Measurements from ENCODE around the gene SYT15. TPM values are rescaled to one million over a fixed set of nuclear protein-coding genes. Genes with fewer than 3 reads are reported as not detected.

The SYT15 gene
- total RNA-seq, 3 donors from 2014 or later (not counting 1 experiment from before 2014, with no cell fraction given), result 1.00 to 2.0 (median 1.1) TPM

- H3K27ac Mint-ChIP-seq, result no peak overlapping the region
- ATAC-seq (no peak), DNase-seq (peak in 1 of 2 donors; percentile 12)
- H3K4me3 ChIP-seq (ENCODE audit: low read length), result no peak overlapping the region
- 80% methylated on average over 1 of the region's 1 CpG for WGBS (ENCODE audit: insufficient coverage)
- H3K27me3 Mint-ChIP-seq (ENCODE audit: low read depth in 2 of 2), result peaks cover 0 to 7% of the 10 kb centered on the region in 2 donors
- no peaks in the 10 kb centered on the region for H3K36me3 Mint-ChIP-seq
- no peak for TF ChIP-seq CTCF (IDR thresholded peaks at IDR 0.05)
- peaks cover 5 to 17% of the 10 kb centered on the region in 2 donors for H3K4me1 Mint-ChIP-seq
- intact Hi-C loops (cut with micrococcal nuclease), result no loop called here
- no peak overlapping the region for H3K4me3 Mint-ChIP-seq
- H3K27ac ChIP-seq (ENCODE audit: low read length), result no peak overlapping the region
- peaks cover 5% of the 10 kb centered on the region for H3K4me1 ChIP-seq (ENCODE audit: control insufficient read depth, insufficient read depth, low read length)
- H3K36me3 ChIP-seq (ENCODE audit: control insufficient read depth, insufficient read depth, low read length), result no peaks in the 10 kb centered on the region
- peaks cover 30% of the 10 kb centered on the region for H3K27me3 ChIP-seq (ENCODE audit: control insufficient read depth, insufficient read depth, low read length)
- H3K9me3 Mint-ChIP-seq, result no peaks in the 10 kb centered on the region
- no peaks in the 10 kb centered on the region for H3K9me3 ChIP-seq (ENCODE audit: control insufficient read depth, insufficient read depth, low read length)
Observed at GRCh38 chr10:46558122-46558391, 20.9 kb upstream of the SYT15 start.

- WGBS (ENCODE audit: insufficient coverage), result 81% methylated on average over 9 of the region's 9 CpGs
- Mint-ChIP-seq H3K36me3 (no peaks in the 10 kb centered on the region), H3K27ac (no peak overlapping the region), H3K27me3 (ENCODE audit: low read depth in 2 of 2) (peaks cover 0 to 7% of the 10 kb centered on the region in 2 donors), H3K4me1 (peaks cover 5 to 17% of the 10 kb centered on the region in 2 donors), H3K9me3 (no peaks in the 10 kb centered on the region), H3K4me3 (no peak overlapping the region)
- ATAC-seq (no peak), DNase-seq (peak in 1 of 2 donors; percentile 3)
- H3K9me3 ChIP-seq (ENCODE audit: control insufficient read depth, insufficient read depth, low read length), result no peaks in the 10 kb centered on the region
- peaks cover 5% of the 10 kb centered on the region for H3K4me1 ChIP-seq (ENCODE audit: control insufficient read depth, insufficient read depth, low read length)
- no peaks in the 10 kb centered on the region for H3K36me3 ChIP-seq (ENCODE audit: control insufficient read depth, insufficient read depth, low read length)
- TF ChIP-seq CTCF (IDR thresholded peaks at IDR 0.05), result no peak
- H3K4me3 ChIP-seq (ENCODE audit: low read length), result no peak overlapping the region
- intact Hi-C loops (cut with micrococcal nuclease), result no loop called here
- H3K27me3 ChIP-seq (ENCODE audit: control insufficient read depth, insufficient read depth, low read length), result peaks cover 30% of the 10 kb centered on the region
- no peak overlapping the region for H3K27ac ChIP-seq (ENCODE audit: low read length)
Observed at GRCh38 chr10:46558392-46559185, 20.3 kb upstream of the SYT15 start.

- Mint-ChIP-seq H3K4me3 (no peak overlapping the region), H3K27me3 (ENCODE audit: low read depth in 2 of 2) (peaks cover 0 to 7% of the 10 kb centered on the region in 2 donors), H3K4me1 (peaks cover 5 to 17% of the 10 kb centered on the region in 2 donors), H3K36me3 (no peaks in the 10 kb centered on the region), H3K9me3 (no peaks in the 10 kb centered on the region), H3K27ac (no peak overlapping the region)
- Histone ChIP-seq H3K9me3 (ENCODE audit: control insufficient read depth, insufficient read depth, low read length) (no peaks in the 10 kb centered on the region), H3K27me3 (ENCODE audit: control insufficient read depth, insufficient read depth, low read length) (peaks cover 30% of the 10 kb centered on the region), H3K4me3 (ENCODE audit: low read length) (no peak overlapping the region), H3K4me1 (ENCODE audit: control insufficient read depth, insufficient read depth, low read length) (peaks cover 5% of the 10 kb centered on the region), H3K36me3 (ENCODE audit: control insufficient read depth, insufficient read depth, low read length) (no peaks in the 10 kb centered on the region), H3K27ac (ENCODE audit: low read length) (no peak overlapping the region)
- DNase-seq, result peak in 1 of 2 donors; percentile 9
- TF ChIP-seq CTCF (IDR thresholded peaks at IDR 0.05), result no peak
- intact Hi-C loops (cut with micrococcal nuclease), result no loop called here
- ATAC-seq, result no peak
- 85% methylated on average over 5 of the region's 5 CpGs for WGBS (ENCODE audit: insufficient coverage)
Observed at GRCh38 chr10:46559231-46559671, 19.7 kb upstream of the SYT15 start.

- H3K4me1 Mint-ChIP-seq, result peaks cover 5 to 17% of the 10 kb centered on the region in 2 donors
- WGBS (ENCODE audit: insufficient coverage), result 76% methylated on average over 5 of the region's 5 CpGs
- H3K27me3 Mint-ChIP-seq (ENCODE audit: low read depth in 2 of 2), result peaks cover 0 to 7% of the 10 kb centered on the region in 2 donors
- Histone ChIP-seq H3K9me3 (ENCODE audit: control insufficient read depth, insufficient read depth, low read length) (no peaks in the 10 kb centered on the region), H3K27ac (ENCODE audit: low read length) (no peak overlapping the region), H3K27me3 (ENCODE audit: control insufficient read depth, insufficient read depth, low read length) (peaks cover 29% of the 10 kb centered on the region), H3K4me3 (ENCODE audit: low read length) (no peak overlapping the region), H3K36me3 (ENCODE audit: control insufficient read depth, insufficient read depth, low read length) (no peaks in the 10 kb centered on the region), H3K4me1 (ENCODE audit: control insufficient read depth, insufficient read depth, low read length) (peaks cover 5% of the 10 kb centered on the region)
- H3K9me3 Mint-ChIP-seq, result no peaks in the 10 kb centered on the region
- ATAC-seq (no peak), DNase-seq (no peak)
- intact Hi-C loops (cut with micrococcal nuclease), result no loop called here
- TF ChIP-seq CTCF (IDR thresholded peaks at IDR 0.05), result no peak
- no peak overlapping the region for H3K4me3 Mint-ChIP-seq
- no peak overlapping the region for H3K27ac Mint-ChIP-seq
- H3K36me3 Mint-ChIP-seq, result no peaks in the 10 kb centered on the region
Observed at GRCh38 chr10:46560381-46560780, 18.5 kb upstream of the SYT15 start.

All from natural killer cell (primary cell).